Subcutaneous abdominal adipose tissue (tissue), 5 donors: ENCODE data around the gene JPH2.

ENCODE experiments used
- H3K27ac ChIP-seq: one replicate; pipeline ENCODE4 v1.7.0; 2013; ENCODE audit warnings: low read depth, mild to moderate bottlenecking, inconsistent platforms, low read length, moderate library complexity
- H3K27me3 ChIP-seq, 5 donors: one replicate each; pipeline ENCODE4 v1.7.0; 2013; ENCODE audit warnings: low read length in 5 of 5, inconsistent platforms in 1 of 5; ENCODE audit not compliant: control insufficient read depth in 5 of 5, insufficient read depth in 4 of 5
- H3K36me3 ChIP-seq, 5 donors: one replicate each; pipeline ENCODE4 v1.7.0; 2013; ENCODE audit warnings: low read length in 5 of 5; ENCODE audit not compliant: control insufficient read depth in 5 of 5, insufficient read depth in 5 of 5
- H3K4me1 ChIP-seq, 5 donors: one replicate each; pipeline ENCODE4 v1.7.0; 2013; ENCODE audit warnings: low read length in 5 of 5, mild to moderate bottlenecking in 3 of 5, moderate library complexity in 1 of 5; ENCODE audit not compliant: control insufficient read depth in 5 of 5, insufficient read depth in 5 of 5
- H3K4me3 ChIP-seq, 5 donors: one replicate each; pipeline ENCODE4 v1.7.0; 2013; ENCODE audit warnings: low read length in 5 of 5, low read depth in 1 of 5
- H3K9ac ChIP-seq, 5 donors: one replicate each; pipeline ENCODE4 v1.7.0; 2013; ENCODE audit warnings: low read length in 5 of 5, mild to moderate bottlenecking in 4 of 5, moderate library complexity in 3 of 5
- H3K9me3 ChIP-seq, 5 donors: one replicate each; pipeline ENCODE4 v1.7.0; 2013; ENCODE audit warnings: low read length in 5 of 5; ENCODE audit not compliant: control insufficient read depth in 5 of 5
- donor health status: healthy.
- donor health status: healthy.
- donor health status: healthy.
- donor health status: healthy.
- donor health status: healthy.

The JPH2 gene

GRCh38 chr20:44146272-44146671 lies 40.7 kb downstream of the JPH2 start:
- H3K27me3 ChIP-seq = no peaks in the 10 kb centered on the region
- H3K36me3 ChIP-seq = no peaks in the 10 kb centered on the region
- H3K4me3 ChIP-seq = no peak overlapping the region
- H3K4me1 ChIP-seq = no peaks in the 10 kb centered on the region
- H3K27ac ChIP-seq = no peak overlapping the region
- H3K9ac ChIP-seq = no peak overlapping the region
- no peaks in the 10 kb centered on the region for H3K9me3 ChIP-seq

- H3K4me1 ChIP-seq = no peaks in the 10 kb centered on the region
- H3K27me3 ChIP-seq = peaks cover 0 to 4% (median 0%) of the 10 kb centered on the region in 5 donors
- no peak overlapping the region for H3K27ac ChIP-seq
- no peak overlapping the region for H3K9ac ChIP-seq
- no peaks in the 10 kb centered on the region for H3K36me3 ChIP-seq
- no peaks in the 10 kb centered on the region for H3K9me3 ChIP-seq
- no peak overlapping the region for H3K4me3 ChIP-seq
Observed at GRCh38 chr20:44145131-44145775, 41.7 kb downstream of the JPH2 start.

GRCh38 chr20:44143936-44144335 lies 43.1 kb downstream of the JPH2 start:
- Histone ChIP-seq H3K9ac (no peak overlapping the region), H3K36me3 (no peaks in the 10 kb centered on the region), H3K4me3 (no peak overlapping the region), H3K27me3 (peaks cover 0 to 5% (median 0%) of the 10 kb centered on the region in 5 donors), H3K4me1 (peaks cover 0 to 2% (median 0%) of the 10 kb centered on the region in 5 donors), H3K27ac (no peak overlapping the region), H3K9me3 (no peaks in the 10 kb centered on the region)

- Histone ChIP-seq H3K9me3 (no peaks in the 10 kb centered on the region), H3K36me3 (no peaks in the 10 kb centered on the region), H3K4me1 (peaks cover 0 to 4% (median 0%) of the 10 kb centered on the region in 5 donors), H3K4me3 (no peak overlapping the region), H3K27ac (no peak overlapping the region), H3K9ac (no peak overlapping the region), H3K27me3 (peaks cover 0 to 7% (median 0%) of the 10 kb centered on the region in 5 donors)
Observed at GRCh38 chr20:44142413-44142812, 44.6 kb downstream of the JPH2 start.

- no peak overlapping the region for H3K4me3 ChIP-seq
- no peaks in the 10 kb centered on the region for H3K36me3 ChIP-seq
- H3K4me1 ChIP-seq = peaks cover 0 to 4% (median 0%) of the 10 kb centered on the region in 5 donors
- H3K9ac ChIP-seq = no peak overlapping the region
- H3K27ac ChIP-seq = no peak overlapping the region
- peaks cover 0 to 10% (median 0%) of the 10 kb centered on the region in 5 donors for H3K27me3 ChIP-seq
- no peaks in the 10 kb centered on the region for H3K9me3 ChIP-seq
Observed at GRCh38 chr20:44141873-44142272, 45.1 kb downstream of the JPH2 start.

GRCh38 chr20:44138867-44139266 lies 48.1 kb downstream of the JPH2 start:
- Histone ChIP-seq H3K27me3 (peaks cover 0 to 13% (median 0%) of the 10 kb centered on the region in 5 donors), H3K9me3 (no peaks in the 10 kb centered on the region), H3K36me3 (no peaks in the 10 kb centered on the region), H3K9ac (no peak overlapping the region), H3K27ac (no peak overlapping the region), H3K4me1 (peaks cover 0 to 4% (median 0%) of the 10 kb centered on the region in 5 donors), H3K4me3 (no peak overlapping the region)

GRCh38 chr20:44137266-44137801 lies 49.7 kb downstream of the JPH2 start:
- Histone ChIP-seq H3K4me1 (peaks cover 0 to 4% (median 0%) of the 10 kb centered on the region in 5 donors), H3K4me3 (no peak overlapping the region), H3K27ac (no peak overlapping the region), H3K27me3 (peaks cover 0 to 13% (median 0%) of the 10 kb centered on the region in 5 donors), H3K9me3 (no peaks in the 10 kb centered on the region), H3K36me3 (no peaks in the 10 kb centered on the region), H3K9ac (no peak overlapping the region)

GRCh38 chr20:44136579-44137265 lies 50.3 kb downstream of the JPH2 start:
- no peak overlapping the region for H3K27ac ChIP-seq
- H3K36me3 ChIP-seq = no peaks in the 10 kb centered on the region
- H3K4me1 ChIP-seq = peaks cover 0 to 4% (median 0%) of the 10 kb centered on the region in 5 donors
- H3K9ac ChIP-seq = no peak overlapping the region
- H3K4me3 ChIP-seq = no peak overlapping the region
- H3K9me3 ChIP-seq = no peaks in the 10 kb centered on the region
- H3K27me3 ChIP-seq = peaks cover 0 to 13% (median 0%) of the 10 kb centered on the region in 5 donors

- Histone ChIP-seq H3K27ac (no peak overlapping the region), H3K9ac (no peak overlapping the region), H3K9me3 (no peaks in the 10 kb centered on the region), H3K4me3 (no peak overlapping the region), H3K4me1 (peaks cover 0 to 4% (median 0%) of the 10 kb centered on the region in 5 donors), H3K27me3 (peaks cover 0 to 13% (median 0%) of the 10 kb centered on the region in 5 donors), H3K36me3 (no peaks in the 10 kb centered on the region)
Observed at GRCh38 chr20:44135417-44136204, 51.4 kb downstream of the JPH2 start.
